GM21515 (cell line): ENCODE measurements around the gene ETV6.
"Not testable (repeated sequence)": the region's sequence is repeated elsewhere in the genome, so short reads cannot be mapped to it uniquely, and the experiment has no call there.

ENCODE experiments used
- ATAC-seq: cut with Tn5 transposase; IDR thresholded peaks from one replicate; pipeline ENCODE4 v1.9.1; 2021; ENCODE audit not compliant: unreplicated experiment

ETV6 gene

DNA sequence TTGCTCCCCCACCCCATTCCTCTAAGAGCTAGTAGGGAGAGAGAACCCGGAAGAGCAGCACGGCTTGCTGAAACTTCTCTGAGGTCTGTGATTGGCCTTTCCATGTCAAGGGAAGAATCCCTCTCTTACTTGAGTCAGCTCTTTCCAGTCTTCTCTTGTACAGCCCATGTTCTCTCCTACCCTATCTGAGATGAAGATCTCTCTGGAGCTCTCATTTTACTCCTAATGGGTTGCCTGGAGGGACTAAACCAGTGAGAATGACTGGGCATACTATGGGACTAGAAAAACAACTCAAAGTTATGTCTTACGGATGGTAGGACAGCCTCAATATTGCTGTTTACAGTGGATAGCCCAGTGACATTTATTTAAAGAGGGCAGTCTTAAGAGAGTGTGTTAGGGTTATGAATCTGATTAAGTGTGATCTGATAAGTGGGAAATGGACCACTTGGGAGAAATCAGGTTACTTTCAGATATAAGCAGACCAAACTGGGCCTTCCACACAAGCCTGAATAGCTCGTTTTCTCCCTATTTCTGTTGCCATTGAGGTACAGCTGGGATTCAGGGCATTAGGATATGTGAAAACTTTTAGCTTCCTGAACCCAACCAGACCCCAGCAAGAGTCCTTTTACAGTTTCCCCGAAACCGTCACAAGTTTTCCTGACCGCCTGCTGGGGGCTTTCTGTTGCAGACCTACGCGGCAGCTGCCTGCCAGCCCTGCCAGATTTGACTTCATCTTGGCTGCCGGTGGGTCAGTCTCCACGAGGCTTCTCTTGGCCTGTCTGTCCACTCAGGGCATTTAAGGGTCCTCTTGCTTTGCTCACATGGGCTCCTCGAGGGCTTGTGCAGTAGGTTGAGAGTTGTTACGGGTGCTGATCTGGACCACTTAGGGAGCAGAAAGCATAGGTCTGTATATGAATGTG, 16.9 kb downstream of the ETV6 start:
- no peak for ATAC-seq

DNA sequence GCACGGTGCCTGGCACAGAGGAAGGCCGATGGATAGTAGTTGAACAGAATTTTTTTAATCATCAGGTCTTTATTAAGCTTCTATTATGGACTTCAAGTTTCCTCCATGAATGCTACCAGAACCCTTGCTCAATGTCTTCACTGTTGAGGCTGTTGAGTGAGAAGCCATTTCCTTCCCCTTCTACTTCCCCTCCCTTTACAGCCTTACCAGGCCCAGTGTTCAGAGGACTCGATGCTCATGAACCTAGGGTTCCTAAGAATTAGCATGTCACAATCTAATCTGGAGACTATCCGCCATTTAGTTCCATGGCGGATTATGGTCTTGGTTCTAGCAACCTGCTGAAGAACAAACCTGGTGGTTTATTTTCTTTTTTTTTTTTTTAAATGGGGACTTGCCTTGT, 17.7 kb downstream of the ETV6 start:
- no peak for ATAC-seq

GRCh38 chr12:11668611-11669010, 19.1 kb downstream of the ETV6 start:
- ATAC-seq, result no peak

DNA sequence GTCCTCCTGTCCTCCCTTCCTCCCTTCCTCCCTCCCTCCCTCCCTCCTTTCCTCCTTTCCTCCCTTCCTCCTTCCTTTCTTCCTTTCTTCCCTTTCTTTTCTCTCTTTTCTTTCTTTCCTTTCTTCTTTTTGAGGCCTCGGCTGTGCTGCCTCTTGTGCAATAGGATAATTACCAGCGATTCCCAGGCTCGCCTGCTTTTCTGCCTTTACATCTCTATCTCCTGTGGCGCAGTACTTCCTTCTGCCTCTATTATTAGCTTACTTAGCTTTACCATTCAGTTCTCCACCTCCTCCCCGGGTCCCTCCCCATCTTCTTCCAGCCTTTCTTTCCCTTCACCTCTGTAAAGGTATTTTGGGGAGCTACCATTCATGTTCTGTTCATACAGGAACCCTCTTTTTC, 19.9 kb downstream of the ETV6 start:
- ATAC-seq, result no peak

GRCh38 chr12:11672256-11673191, 23.1 kb downstream of the ETV6 start:
- no peak for ATAC-seq

- ATAC-seq, result no peak
These were observed 24.4 kb downstream of the ETV6 start for GRCh38 chr12:11673666-11674461.

DNA sequence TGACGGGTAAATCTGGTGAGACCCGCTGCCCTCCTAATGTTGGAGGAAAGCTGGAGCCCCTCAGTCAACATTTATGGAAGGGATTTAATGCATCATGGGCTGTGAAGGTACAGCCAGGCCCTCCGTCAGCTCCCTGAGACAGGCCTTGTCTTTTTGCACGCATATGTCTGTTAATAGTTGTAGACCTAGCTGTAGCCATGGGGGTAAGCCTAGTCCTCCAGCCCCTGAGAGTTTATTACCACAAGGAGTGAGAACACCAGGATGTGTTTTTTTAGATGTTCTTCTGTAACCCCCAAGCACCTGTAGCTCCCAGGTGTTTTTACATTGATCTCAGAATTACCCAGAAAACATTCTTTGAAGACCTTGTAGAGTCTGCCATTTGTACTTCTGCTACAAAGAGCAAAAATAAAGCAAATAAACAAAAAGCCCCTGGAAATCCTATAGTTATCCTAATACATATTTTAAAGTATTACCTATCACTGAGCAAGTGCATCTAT, 25.5 kb downstream of the ETV6 start:
- no peak for ATAC-seq

DNA sequence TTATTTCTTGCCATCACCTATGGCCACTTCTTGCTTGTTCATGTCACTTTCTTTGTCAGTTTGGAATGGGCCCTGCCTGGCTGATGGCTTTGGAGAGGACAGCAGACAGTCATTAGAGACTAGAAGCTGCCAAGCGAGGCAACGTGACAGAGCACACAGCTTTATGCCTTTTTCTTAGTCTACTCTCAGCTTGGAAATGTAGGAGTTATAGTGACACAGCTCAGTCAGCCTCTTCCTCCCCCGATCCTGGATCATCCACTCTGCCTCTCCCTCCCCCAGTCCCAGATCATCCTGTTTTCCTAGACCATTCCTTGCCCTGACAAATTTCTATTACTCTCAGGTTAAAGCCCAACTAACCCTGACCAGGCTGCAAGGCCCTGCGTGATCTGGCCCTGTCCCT, 26.6 kb downstream of the ETV6 start:
- no peak for ATAC-seq

DNA sequence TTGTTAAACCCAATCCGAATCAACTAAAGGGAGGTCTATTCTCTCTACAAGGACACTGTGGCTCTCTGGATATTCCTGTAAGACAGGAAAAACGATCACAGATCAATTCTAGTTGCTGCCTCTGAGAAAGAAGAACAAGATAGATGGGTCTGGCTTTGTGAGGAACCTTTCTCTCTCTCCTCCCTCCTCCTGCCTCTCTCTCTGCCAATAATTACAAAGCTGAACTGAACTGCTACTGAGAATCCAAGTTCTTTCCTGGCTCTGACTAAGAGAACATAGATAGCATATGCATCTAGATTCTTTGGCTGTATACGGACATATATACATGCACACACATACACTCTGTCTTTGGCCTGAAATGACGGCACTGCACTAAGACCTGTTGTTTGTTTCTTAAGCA, 27.6 kb downstream of the ETV6 start:
- ATAC-seq, result no peak

GRCh38 chr12:11677752-11678151, 28.3 kb downstream of the ETV6 start:
- no peak for ATAC-seq

DNA sequence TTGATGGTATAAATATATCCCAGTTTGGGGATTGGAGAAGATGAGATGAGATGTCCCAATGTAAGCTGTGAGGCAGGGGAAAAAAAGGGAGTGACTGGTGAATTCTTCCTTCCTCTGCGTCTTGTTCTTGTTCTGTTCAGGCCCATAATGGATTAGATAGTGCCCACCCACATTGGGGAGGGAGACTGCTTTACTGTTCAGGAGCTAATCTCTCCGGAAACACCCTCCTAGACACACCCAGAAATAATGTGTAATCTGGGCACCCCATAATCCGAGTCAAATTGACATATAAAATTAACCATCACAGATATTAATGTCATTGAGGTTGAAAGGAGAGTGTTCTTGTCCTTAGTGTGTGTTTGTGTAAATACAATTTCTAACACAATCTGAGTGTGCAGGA, 29.3 kb downstream of the ETV6 start:
- no peak for ATAC-seq

- no peak for ATAC-seq
These were observed 31.7 kb downstream of the ETV6 start for GRCh38 chr12:11681207-11681606.

DNA sequence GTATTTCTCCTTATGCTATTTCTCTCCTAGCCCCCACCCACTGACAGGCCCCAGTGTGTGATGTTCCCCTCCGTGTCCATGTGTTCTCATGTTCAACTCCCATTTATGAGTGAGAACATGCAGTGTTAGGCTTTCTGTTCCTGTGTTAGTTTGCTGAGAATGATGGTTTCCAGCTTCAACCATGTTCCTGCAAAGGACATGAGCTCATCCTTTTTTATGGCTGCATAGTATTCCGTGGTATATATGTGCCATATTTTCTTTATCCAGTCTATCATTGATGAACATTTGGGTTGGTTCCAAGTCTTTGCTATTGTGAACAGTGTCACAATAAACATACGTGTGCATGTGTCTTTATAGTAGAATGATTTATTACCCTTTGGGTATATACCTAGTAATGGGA, 32.2 kb downstream of the ETV6 start:
- ATAC-seq, result not testable (repeated sequence)

DNA sequence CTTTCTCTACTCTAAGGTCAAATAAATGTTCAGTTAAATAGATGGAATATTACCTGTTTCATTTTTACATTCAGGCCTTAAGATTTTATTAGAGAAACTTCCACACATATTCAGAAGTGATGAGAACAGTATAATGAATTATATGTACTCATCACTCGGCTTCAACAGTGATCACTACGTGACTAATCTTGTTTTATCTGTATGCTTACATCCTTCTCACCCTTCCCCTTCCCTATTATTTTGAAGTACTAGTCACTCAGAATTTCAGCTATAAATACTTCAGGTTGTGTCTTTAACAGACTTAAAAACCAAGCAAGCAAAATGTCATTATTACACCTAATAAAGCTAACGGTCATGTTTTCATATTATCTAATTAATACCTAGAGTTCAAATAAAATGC, 34.9 kb downstream of the ETV6 start:
- no peak for ATAC-seq

GRCh38 chr12:11684811-11685210, 35.3 kb downstream of the ETV6 start:
- ATAC-seq, result no peak

- ATAC-seq, result no peak
These were observed 35.8 kb downstream of the ETV6 start for GRCh38 chr12:11685316-11685715.

- no peak for ATAC-seq
These were observed 36.2 kb downstream of the ETV6 start for GRCh38 chr12:11685716-11686115.

GRCh38 chr12:11686120-11686519, 36.6 kb downstream of the ETV6 start:
- no peak for ATAC-seq

DNA sequence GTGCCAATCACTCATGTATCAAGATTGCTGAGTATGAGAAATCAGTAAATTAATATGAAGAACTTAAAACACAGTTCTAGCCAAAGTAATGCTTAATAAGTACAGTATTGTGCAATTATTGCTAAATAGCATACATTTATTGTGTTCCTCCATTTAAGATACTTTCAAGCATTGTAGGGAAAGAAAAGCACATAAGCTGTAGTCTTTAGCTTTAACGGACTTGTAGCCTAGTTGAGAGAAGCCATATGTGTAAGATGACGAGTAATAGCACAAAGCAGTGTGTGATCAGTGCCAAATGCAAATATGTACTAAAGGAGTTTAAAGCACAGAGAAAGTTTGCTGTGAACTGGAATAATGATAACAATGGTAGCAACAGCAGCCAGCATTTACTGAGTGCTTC, 38.1 kb downstream of the ETV6 start:
- no peak for ATAC-seq

GRCh38 chr12:11688379-11688778, 38.9 kb downstream of the ETV6 start:
- no peak for ATAC-seq

DNA sequence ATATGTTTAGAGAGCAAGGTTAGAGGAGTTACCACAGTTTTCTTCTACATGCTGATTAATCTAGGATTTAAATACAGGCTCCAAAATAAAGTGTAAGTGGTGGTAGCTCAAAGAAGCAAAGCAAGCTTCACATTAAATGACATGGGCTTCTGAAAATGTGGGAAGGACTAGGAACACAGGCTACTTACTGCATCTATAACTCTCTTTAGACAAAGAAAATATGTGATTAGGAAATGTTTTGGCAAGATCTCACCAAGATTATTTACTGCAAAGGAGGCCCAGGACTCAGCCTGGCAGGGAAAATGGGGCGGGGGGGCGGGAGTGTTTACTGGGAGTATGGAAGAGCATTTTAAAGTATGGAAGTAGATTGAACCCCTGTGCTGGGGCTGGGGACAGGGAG, 39.4 kb downstream of the ETV6 start:
- ATAC-seq, result no peak
